GM19035 (cell line): ENCODE data around the gene PRPF40A.

Source experiments
- ATAC-seq: cut with Tn5 transposase; IDR thresholded peaks from one replicate; pipeline ENCODE4 v1.9.1; 2021; ENCODE audit not compliant: unreplicated experiment

Gene PRPF40A

DNA sequence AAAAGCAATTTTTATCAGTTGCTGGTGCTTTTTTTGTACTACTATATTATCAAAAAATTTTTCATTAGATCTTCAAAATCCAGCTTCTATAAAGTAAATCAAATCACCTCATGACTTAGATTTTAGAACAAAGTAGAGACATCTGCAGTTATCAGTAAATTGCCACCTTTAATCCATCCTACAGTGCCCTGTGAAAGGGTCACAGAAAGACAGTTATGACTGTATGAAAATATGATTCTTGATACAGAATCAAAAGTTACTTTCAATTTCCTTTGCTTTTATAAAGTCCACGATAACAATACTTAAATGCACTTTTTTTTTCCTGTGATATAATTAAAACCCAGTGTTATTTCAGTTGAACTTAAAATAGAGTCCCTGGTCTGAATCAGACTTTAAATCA is 61.4 kb downstream of the PRPF40A start:
- no peak for ATAC-seq

DNA sequence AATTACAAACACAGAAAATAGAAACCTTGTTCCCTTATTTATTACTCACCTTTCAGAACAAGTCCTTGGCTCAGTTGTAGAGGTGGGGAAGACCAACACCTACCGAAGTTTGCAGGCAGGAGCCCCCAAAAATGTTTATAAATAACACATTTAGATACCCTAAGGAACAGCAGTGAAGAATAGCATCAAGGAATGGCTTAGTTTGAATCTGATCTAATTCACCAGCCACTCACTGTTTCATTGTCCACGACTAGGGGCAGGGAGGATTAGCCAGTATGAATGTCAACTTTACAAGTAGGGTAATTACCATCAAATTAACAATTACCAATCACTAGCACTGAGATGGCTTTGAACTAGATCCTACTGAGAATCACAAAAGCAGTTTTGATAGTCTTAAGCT is 65.4 kb downstream of the PRPF40A start:
- no peak for ATAC-seq

DNA sequence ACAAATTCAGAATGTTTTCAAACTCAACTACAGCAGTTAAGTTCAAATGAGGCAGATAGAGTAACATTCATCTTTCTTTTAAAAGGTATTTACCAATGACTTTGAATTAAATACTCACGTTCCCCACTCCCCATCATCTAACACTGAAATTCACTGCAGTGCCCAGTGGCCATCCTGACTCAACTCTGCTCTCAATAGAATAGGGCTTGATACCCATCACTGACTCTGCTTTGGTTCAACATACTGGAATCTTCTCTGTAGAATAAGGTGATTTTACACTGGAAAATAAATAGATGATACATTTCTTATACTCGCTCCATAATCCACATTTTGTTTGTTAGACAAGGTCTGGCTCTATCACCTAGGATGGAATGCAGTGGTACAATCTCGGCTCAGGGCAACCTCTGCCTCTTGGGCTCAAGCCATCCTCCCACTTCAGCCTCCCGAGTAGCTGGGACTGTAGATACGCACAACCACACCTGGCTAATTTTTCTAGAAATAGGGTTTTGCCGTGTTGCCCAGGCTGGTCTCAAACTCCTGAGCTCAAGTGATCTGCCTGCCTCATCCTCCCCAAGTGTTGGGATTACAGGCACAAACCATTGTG is 66.4 kb downstream of the PRPF40A start:
- ATAC-seq = no peak

DNA sequence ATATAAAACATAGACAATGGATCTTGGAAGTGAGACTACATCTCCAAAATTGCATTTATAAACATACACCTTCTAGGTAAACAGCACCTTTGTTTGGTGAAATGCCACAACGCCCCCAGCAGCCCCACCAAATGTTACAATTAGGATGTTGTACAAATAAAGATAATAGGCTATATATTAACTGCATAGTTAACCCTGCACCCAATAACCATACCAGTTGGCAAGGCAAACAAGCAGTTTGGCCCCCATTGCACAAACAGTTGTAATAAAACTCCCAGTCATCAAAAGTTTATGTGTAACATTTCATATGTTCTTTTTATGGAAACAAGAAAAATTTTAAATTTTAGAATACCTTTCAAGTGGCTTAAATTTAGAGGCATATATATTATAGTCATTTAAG is 67.3 kb downstream of the PRPF40A start:
- ATAC-seq = no peak

DNA sequence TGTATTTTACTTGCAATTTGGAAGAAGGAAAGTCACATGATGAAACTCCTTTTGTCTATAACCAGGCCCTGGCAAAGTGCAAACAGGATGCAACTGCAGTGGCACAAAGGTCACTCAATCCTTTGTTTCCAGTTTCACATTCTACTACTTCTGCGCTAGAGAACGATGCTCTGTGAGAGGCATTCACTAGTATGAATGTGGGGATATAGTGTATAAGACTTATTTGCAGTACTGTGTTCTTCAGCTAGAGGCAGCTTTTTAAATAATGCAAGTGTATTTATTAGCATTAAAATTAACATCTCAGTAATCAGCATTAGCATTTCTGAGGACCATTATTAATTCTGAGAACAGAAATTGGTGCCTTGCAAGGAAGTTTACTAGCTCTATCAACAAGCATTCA is 68.9 kb downstream of the PRPF40A start:
- no peak for ATAC-seq

DNA sequence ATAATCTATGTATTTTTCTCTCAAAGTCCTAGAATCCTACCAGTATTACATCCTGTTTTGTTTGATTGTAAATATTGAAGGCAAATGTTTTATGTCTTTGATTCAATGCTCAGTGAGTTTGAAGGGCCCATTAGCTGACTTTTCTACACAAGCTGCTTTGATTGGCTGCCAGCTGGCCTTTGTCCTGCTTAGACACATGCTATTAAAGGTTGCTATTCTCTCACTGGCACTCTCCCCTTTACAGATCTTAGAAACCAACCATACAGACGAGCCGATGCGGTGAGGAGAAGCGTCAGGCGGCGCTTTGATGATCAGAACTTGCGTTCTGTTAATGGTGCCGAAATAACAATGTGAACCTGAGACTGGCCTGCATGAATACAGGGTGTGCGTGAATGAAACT is 69.7 kb downstream of the PRPF40A start:
- no peak for ATAC-seq

DNA sequence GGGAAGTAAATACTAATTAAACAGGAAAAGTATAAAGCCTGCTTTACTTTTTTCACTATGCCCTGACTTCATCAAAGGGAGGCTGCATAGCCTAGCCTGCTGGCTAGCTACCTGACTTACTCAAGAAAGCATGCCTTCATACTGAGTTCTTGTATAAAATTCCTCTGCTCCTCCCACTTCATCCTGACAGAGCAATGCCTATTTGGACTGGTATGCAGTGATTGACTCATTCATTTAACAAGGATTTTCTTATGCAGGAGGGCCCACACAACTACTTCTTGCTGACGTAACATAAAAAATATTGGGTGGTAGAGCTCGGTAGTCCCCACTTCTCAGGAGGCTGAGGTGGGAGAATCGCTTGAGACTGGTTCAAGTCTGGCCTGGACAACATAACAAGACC is 70.5 kb downstream of the PRPF40A start:
- ATAC-seq = no peak

DNA sequence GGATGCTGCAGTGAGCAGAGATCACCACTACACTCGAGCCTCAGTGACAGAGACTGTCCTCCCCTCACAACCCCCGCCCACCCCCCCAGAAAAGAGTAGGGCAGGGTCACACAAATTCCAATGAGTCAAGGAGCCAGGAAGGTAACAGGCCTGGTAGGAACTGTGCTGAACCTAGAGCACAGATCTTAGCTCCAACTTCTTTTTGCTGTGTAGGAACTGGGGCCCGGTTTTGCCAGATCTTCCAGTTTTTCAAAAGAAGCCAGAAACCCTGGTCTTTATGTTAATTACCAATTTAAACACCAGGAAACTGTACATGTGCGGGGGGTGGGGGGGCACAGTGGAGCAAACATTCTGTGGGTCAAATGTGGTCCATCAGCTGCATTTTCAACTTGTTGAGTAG is 71.0 kb downstream of the PRPF40A start:
- ATAC-seq = no peak

DNA sequence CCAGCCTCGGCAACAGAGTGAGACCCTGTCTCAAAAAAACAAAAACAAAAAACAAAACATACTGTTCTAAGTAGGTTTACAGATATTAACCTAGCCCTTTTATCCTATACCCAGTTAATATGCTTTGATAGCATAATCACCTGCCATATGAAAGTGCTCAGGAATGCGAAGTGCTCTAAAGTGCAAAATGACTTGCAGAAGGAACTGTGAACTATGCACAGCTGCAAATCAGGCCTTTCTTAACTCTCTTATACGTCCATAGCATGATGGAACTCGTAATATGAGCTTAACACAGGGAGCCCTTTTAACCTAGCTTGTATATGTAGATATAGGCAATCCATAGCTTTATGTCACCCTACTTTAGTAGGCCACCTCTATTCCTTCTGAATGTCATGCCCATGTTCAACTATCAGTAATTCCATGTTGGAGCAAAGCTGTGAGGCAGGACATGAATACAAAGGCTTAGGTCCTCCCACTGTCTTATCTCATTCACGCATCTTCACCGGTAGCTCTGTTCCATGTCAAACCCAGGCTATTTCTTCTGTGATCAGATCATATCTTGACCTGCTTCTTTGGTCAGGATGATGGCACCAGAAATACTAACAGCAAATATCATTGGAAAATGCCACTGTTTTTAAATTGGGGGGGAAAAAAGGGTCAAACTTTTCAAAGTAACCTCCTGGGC is 72.9 kb downstream of the PRPF40A start:
- no peak for ATAC-seq

DNA sequence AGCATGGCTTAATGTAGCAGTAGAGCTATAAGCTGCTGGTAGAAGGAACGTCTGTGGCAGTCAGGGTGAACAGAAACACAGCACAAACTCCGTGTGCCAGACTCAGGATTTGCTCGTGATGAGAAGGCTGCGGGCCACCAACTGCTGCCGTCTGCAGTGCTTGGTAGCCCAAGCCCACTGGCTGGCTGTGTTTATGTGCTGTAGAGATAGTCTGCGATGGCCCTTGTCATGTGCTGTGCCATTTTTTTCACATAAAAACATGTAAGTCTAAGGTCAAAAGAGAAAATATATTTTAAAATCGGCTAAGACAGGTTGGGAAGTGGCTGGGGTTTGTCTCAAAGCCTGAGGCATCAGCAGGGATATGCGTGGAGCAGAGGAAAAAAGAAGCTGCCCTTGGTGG is 78.7 kb downstream of the PRPF40A start:
- ATAC-seq = no peak

DNA sequence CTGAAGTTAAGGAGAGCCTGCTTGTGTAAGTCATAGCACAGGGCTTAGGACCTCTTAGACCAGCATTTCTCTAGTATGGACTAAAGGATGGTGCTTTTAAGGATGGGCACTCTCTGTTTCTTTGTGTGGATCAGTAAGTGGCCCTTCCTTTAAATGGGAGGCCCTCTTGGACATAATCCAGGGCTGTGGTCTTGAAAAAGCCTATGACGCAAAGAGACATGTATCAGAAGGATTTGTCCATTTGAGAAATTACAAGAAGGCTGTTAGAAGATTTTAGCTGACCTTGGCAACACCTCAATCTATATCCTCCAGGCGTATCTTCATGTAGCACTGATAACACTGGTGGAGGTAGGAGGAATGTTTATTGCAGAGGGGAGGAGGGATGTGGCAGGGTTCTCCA is 79.2 kb downstream of the PRPF40A start:
- no peak for ATAC-seq

DNA sequence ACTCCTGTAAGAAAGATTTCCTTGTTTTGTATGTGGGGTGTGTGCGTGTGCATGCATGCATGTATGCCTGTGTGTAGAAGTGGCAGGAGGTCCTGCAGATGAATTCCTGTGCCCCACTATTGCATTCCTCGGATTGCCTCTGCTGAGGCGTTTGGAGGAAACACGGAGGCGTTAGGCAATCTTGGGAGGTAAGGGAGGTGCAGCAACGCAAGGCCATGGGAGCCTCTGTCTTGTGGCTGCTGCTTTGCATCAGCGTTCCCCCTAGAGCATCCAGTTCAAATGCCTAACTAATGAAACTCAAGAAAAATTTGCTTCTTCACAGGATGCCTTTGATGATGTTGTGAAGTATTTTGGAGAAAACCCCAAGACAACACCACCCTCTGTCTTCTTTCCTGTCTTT is 80.0 kb downstream of the PRPF40A start:
- no peak for ATAC-seq

DNA sequence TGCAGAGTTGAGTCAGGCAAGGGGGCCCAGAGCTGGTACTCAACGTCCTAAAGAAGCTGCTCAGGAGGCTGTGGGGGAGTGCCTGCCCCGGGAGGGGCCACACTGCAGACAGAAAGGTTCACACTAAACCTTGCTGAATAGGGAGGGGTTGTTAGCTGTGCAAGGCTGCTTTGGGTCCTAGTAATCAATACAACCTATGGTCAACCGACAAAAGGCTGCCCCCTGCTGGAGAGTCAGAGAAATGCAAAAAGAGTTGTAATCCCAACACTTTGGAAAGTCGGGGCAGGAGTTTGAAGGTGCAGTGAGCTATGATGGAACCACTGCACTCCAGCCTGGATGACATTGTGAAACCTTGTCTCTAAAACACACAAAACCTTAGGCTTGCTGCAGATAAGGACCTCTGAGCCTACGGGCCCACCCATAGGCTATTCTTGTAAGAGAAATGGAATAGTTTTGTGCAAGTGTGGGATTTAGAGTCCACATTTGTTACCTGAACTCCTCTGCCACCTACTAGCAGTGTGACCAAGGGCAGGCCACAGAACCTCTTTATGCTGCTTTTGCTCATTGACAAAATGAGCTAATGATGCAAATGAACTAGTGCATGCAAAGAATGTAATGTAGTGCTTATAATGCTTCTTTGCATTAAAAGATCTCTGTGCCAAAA is 81.5 kb downstream of the PRPF40A start:
- ATAC-seq = no peak

DNA sequence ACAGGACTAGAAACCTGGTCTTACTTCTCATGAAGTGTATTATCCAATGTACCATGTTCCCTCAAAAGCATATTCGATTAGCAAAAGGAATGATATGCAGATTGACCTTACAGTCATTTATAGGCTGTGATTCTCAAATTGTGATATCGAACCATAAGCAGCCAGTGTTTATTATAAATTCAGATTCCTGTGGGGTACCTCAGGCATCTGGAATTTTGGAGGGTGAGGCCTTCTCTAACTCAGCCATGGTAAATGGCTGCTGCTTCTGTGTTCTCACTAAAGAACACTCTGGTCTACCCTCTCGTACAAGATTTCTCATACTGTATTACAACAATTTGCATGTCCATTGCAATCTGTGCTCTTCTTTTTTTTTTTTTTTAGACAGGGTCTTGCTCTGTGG is 84.5 kb downstream of the PRPF40A start:
- ATAC-seq = no peak

DNA sequence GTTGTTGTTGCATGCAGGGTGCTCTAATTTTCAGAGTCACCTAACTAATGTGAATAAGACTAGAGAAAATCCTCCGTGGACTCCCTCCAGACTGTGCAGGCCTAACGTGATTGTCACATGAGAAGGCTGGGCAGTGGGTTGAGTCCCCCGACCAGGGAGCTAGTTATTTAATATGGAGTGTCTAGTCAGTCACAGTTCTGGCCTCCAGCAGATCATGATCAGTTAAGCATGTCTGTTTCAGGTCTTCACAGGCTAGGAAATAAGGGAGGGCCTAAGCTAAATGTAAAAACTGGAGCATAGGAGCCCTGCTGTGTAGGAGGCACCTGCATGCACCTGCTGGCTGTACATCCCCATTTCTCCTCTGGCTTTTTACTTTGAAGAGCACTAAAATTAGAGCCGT is 86.8 kb downstream of the PRPF40A start:
- no peak for ATAC-seq

DNA sequence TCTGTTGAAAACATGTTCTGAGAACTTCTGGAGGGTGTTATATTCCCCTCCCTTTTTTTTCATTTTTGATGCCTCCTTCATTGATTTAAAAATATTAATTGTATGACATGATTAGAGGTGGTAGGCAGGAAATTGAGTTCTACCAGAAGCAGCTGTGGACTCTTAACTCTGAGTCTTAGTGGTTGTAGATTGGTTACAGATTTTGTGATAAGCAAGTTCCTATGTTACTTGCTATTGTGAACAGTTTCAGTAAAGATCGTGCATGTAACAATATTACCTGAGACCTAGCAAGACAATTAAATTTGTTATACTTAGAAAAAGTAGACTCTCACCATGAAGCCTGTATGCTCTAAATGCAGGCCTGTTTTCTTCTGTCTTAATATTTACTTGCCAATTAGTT is 88.1 kb downstream of the PRPF40A start:
- no peak for ATAC-seq

DNA sequence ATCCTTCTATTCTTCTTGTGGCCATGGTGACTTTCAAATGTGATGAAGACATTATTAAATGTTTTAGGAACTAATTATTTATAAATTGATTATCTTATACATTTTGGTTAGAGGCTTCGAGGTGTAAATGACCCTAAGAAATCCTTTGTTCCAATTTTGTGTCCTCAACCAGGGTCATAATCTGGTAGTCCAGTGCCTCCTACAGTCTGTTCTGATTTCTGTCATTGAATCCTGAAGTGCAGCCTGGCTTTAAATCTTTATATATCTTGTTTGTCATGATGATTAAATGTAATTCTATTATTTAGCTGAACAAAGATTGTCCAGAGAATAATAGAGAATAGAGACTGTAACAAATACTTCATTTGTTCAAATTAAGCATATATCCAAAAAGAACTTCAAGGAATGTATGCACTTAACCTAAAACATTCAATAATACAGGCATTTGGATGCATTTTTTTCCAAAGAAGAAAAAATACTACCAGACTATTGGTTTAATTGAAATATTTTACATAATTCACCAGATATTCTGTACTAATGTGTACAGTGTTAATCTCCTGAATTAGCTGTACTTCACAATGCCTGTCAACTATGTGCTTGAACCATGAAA is 89.8 kb downstream of the PRPF40A start:
- ATAC-seq = no peak

DNA sequence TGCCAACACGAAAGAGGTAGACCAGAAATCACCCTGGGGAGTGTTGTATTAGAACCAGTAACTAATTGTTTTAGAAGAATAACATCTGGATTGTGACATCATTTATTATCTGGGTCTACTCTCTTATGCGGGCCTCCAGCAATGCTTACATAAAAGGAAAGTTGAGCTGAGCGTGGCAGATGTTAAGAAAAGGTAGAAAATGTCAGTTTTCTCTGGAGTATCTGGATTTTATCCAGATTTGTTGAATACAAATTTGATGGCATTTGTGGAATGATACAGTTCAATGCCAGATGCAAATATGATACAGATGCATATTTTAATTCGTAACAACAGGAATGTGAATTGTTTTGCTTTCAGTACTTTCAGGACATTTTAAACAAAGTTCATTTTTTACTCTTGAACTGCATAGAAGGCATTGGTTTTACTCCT is 90.3 kb downstream of the PRPF40A start:
- no peak for ATAC-seq

DNA sequence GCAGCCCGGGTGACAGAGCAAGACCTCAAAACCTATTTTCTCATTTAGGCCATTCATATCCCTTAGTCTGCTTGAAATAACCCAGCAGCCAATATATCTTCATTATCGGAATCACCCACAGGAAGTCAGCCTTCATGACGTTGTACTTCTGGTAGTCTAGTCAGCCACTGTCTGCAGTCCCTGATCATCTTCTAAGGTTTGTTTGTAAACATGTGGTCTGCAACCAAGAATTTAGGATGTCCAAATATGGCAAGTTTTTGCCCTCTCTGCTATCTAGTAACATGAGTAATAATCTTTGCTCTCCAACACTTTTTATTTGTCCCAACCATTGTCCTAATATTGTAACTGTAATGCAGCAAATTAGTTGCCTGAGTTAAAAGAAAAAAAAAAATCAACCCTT is 92.5 kb downstream of the PRPF40A start:
- ATAC-seq = no peak

DNA sequence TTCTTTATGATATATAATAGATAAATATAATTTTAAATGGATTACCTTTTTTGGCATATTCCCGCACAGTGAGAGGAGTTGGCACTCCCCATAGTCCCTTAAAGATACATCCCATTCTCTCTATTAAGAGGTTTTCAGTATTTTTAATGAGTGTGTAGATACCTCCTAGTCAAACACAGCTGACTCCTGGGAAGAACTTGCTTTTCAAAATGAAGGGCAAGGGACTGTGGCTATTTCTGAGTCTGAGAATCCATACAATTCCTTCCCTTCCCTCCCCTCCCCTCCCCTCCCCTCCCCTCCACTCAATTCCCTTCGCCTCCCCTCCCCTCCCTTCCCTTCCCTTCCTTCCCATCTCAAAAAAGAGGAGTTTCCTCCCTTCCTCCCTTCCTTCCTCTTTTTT is 93.5 kb downstream of the PRPF40A start:
- ATAC-seq = no peak

DNA sequence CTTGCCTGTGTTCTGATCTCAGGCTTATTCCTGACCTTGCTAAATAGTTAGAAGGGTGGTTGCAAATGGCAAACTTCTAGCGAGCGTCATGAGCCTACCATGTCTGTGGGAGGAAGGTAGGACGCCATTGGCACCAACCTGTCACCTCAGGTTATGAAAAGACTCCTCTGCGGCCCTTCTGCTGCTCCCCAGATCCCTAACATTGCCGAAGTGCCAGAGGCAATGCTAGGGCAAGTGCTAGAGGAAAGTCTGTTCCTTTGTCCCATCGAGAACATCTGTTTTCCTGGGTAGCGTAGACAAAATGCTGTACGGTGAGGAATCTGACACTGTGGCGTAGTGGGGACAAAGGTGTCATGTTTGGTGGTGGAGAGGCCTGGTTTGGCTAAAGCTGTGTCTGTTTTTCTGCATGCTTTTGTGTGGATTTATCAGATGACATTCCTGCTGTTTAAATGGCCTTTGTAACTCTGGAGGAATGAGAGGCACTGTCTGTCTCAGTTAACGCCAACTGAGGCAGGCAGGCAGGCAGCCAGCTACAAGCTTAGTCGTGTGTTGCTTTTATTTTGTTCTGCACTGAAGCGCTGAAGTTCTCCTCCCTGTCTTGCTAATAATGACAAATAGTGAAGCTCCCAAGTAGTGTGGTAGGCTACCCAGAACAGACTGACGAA is 94.1 kb downstream of the PRPF40A start:
- ATAC-seq = no peak

DNA sequence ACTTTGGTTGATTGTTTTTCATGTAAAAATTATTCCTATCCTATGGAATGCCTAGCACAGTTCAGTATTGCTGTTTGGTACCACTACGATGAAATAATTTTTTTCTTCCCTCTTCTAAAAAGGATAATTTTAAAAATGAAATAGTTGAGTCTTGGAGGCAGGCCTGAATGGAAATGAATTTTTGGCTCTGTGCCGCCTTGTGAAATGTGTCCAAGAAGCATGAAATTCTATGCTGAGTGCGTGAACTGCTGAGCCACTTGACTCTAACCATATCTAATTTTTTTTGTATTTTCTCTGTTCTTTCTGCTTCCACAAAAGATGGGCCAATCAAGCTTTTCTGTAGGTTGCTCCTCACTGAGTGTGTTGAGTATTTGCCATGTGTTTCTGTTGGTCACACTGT is 95.0 kb downstream of the PRPF40A start:
- no peak for ATAC-seq
